Suprapubic skin (tissue), 4 donors: ENCODE results near the gene DPF1. TPM values are rescaled to one million over a fixed set of nuclear protein-coding genes. Genes with fewer than 3 reads are reported as not detected.

Experiments
- DNase-seq, 2 donors: peaks; one replicate each; pipeline ENCODE4 v3.0.0-alpha.2; 2019; ENCODE audit warnings: low spot score in 2 of 2
- H3K27ac ChIP-seq: fragments of 200-600 bp; sonication (generic); one replicate; pipeline ENCODE4 v1.5.1; 2019
- H3K27me3 ChIP-seq: fragments of 200-600 bp; sonication (generic); one replicate; pipeline ENCODE4 v1.5.1; 2019
- H3K36me3 ChIP-seq: fragments of 200-600 bp; sonication (generic); one replicate; pipeline ENCODE4 v1.5.1; 2019
- H3K4me1 ChIP-seq: fragments of 200-600 bp; sonication (generic); one replicate; pipeline ENCODE4 v1.5.1; 2019
- H3K4me3 ChIP-seq: fragments of 200-600 bp; sonication (generic); one replicate; pipeline ENCODE4 v1.5.1; 2019; ENCODE audit warnings: mild to moderate bottlenecking
- H3K9me3 ChIP-seq: fragments of 200-600 bp; sonication (generic); one replicate; pipeline ENCODE4 v1.5.1; 2019
- EP300 ChIP-seq: sonication (generic); formaldehyde crosslinking; IDR thresholded peaks from one replicate; pipeline ENCODE4 v1.6.1; 2017; ENCODE audit warnings: antibody characterized with exemption
- POLR2A ChIP-seq, 2 donors: fragments of 450-650 bp; IDR thresholded peaks; one replicate each; pipeline ENCODE4 v1.6.1; 2017; ENCODE audit warnings: antibody characterized with exemption in 2 of 2, mild to moderate bottlenecking in 2 of 2, moderate library complexity in 2 of 2
- POLR2AphosphoS5 ChIP-seq, 3 donors: sonication (generic); formaldehyde crosslinking; IDR thresholded peaks; one replicate each; pipeline ENCODE4 v1.6.1; 2017; ENCODE audit warnings: antibody characterized with exemption in 3 of 3
- WGBS: methylation state at CpG from one replicate; pipeline ENCODE4 v1.1.5; 2018; 5-methylcytosine and 5-hydroxymethylcytosine counted together
- total RNA-seq, 4 donors: library from RNA; depleted of rRNA; stranded (reverse); fragments of >200 nt; gene quantifications; one replicate each; pipeline ENCODE4 v1.1.0, GENCODE V29; 2016
- TF ChIP-seq, protein P1 (sequence below), 2 donors: fragments of 200-600 bp in 1 of 2; fragments of 450-650 bp in 1 of 2; sonication (generic) in 1 of 2; IDR thresholded peaks; one replicate each; pipeline ENCODE4 v1.5.1; 2016 to 2019; ENCODE audit warnings: antibody characterized with exemption in 2 of 2, mild to moderate bottlenecking in 1 of 2, moderate library complexity in 1 of 2

DPF1 gene
- total RNA-seq, 4 donors from 2014 or later, result 1.1 TPM; not detected in 3

GRCh38 chr19:38202504-38202903 lies 21.5 kb downstream of the DPF1 start:
- Histone ChIP-seq H3K4me1 (peaks cover 6% of the 10 kb centered on the region), H3K27ac (no peak overlapping the region), H3K36me3 (peaks cover 66% of the 10 kb centered on the region), H3K9me3 (no peaks in the 10 kb centered on the region), H3K27me3 (no peaks in the 10 kb centered on the region), H3K4me3 (no peak overlapping the region)
- DNase-seq, result no peak
- TF ChIP-seq, protein P1, sequence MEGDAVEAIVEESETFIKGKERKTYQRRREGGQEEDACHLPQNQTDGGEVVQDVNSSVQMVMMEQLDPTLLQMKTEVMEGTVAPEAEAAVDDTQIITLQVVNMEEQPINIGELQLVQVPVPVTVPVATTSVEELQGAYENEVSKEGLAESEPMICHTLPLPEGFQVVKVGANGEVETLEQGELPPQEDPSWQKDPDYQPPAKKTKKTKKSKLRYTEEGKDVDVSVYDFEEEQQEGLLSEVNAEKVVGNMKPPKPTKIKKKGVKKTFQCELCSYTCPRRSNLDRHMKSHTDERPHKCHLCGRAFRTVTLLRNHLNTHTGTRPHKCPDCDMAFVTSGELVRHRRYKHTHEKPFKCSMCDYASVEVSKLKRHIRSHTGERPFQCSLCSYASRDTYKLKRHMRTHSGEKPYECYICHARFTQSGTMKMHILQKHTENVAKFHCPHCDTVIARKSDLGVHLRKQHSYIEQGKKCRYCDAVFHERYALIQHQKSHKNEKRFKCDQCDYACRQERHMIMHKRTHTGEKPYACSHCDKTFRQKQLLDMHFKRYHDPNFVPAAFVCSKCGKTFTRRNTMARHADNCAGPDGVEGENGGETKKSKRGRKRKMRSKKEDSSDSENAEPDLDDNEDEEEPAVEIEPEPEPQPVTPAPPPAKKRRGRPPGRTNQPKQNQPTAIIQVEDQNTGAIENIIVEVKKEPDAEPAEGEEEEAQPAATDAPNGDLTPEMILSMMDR (IDR thresholded peaks at IDR 0.05), result no peak
- TF ChIP-seq POLR2AphosphoS5 (IDR thresholded peaks at IDR 0.05), result no peak
- TF ChIP-seq POLR2A (IDR thresholded peaks at IDR 0.05), result no peak
- no peak for TF ChIP-seq EP300
- 97% methylated on average over 14 of the region's 14 CpGs for WGBS

- peaks cover 71% of the 10 kb centered on the region for H3K36me3 ChIP-seq
- H3K9me3 ChIP-seq, result no peaks in the 10 kb centered on the region
- DNase-seq, result no peak
- no peak overlapping the region for H3K4me3 ChIP-seq
- no peaks in the 10 kb centered on the region for H3K27me3 ChIP-seq
- no peak overlapping the region for H3K27ac ChIP-seq
- TF ChIP-seq POLR2A (IDR thresholded peaks at IDR 0.05) (no peak), EP300 (no peak), POLR2AphosphoS5 (IDR thresholded peaks at IDR 0.05) (no peak)
- TF ChIP-seq, protein P1 (IDR thresholded peaks at IDR 0.05), result no peak
- WGBS, result 90% methylated on average over 8 of the region's 15 CpGs
- peaks cover 6% of the 10 kb centered on the region for H3K4me1 ChIP-seq
These were observed 22.3 kb downstream of the DPF1 start for GRCh38 chr19:38201731-38202130.

GRCh38 chr19:38199340-38199739 lies 24.7 kb downstream of the DPF1 start:
- no peaks in the 10 kb centered on the region for H3K9me3 ChIP-seq
- no peaks in the 10 kb centered on the region for H3K27me3 ChIP-seq
- TF ChIP-seq, protein P1 (IDR thresholded peaks at IDR 0.05), result no peak
- no peak for TF ChIP-seq EP300
- peaks cover 63% of the 10 kb centered on the region for H3K36me3 ChIP-seq
- peaks cover 6% of the 10 kb centered on the region for H3K4me1 ChIP-seq
- DNase-seq, result no peak
- no peak overlapping the region for H3K4me3 ChIP-seq
- 73% methylated on average over 8 of the region's 11 CpGs for WGBS
- H3K27ac ChIP-seq, result no peak overlapping the region

DNA sequence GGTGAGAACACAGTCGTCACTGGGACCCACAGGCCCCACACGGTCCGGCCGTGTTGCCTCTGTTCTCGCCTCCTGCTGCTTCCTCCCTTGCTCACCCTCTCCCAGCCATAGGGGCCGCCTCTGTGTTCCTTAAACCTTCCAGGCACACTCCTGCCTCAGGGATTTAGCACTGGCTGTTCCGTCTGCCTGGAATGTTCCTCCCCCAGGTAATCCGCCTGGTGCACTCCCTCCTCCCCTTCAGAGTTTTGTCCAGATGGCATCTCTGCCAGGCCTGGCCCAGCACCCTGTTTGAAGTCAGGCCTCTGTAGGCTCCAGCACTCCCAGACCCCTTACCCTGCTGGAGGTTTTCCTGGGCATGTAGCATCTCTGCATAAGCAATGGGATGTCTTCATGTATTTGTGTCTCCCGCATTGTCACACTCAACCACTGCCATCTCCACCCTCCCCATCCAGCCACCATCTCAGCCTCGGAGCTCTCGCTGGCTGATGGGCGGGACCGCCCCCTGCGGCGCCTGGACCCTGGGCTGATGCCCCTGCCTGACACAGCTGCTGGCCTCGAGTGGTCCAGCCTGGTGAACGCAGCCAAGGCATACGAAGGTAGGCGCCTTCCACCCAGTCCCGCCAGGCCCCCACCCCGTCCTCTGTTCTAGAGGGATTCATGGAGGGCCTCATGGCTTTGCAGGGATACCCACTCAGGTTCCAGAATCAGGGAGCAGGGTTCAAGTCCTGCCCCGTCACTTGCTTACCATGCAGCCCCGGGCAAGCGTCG lies 25.9 kb downstream of the DPF1 start:
- TF ChIP-seq POLR2A (IDR thresholded peaks at IDR 0.05), result no peak
- TF ChIP-seq, protein P1 (IDR thresholded peaks at IDR 0.05), result no peak
- TF ChIP-seq POLR2AphosphoS5 (IDR thresholded peaks at IDR 0.05), result no peak
- no peak for TF ChIP-seq EP300
- no peak overlapping the region for H3K4me3 ChIP-seq
- DNase-seq, result peak in 1 of 2 donors; percentile 53
- H3K27ac ChIP-seq, result no peak overlapping the region
- no peaks in the 10 kb centered on the region for H3K27me3 ChIP-seq
- WGBS, result 93% methylated on average over 20 of the region's 25 CpGs
- peaks cover 6% of the 10 kb centered on the region for H3K4me1 ChIP-seq
- no peaks in the 10 kb centered on the region for H3K9me3 ChIP-seq
- H3K36me3 ChIP-seq, result peaks cover 59% of the 10 kb centered on the region

GRCh38 chr19:38196948-38197656 lies 26.9 kb downstream of the DPF1 start:
- Histone ChIP-seq H3K27me3 (no peaks in the 10 kb centered on the region), H3K4me1 (peaks cover 6% of the 10 kb centered on the region), H3K4me3 (no peak overlapping the region), H3K27ac (no peak overlapping the region), H3K9me3 (no peaks in the 10 kb centered on the region), H3K36me3 (peaks cover 55% of the 10 kb centered on the region)
- 92% methylated on average over 20 of the region's 23 CpGs for WGBS
- DNase-seq, result peak in 1 of 2 donors; percentile 53
- no peak for TF ChIP-seq EP300
- TF ChIP-seq, protein P1 (IDR thresholded peaks at IDR 0.05), result no peak
- no peak for TF ChIP-seq POLR2A (IDR thresholded peaks at IDR 0.05)
- no peak for TF ChIP-seq POLR2AphosphoS5 (IDR thresholded peaks at IDR 0.05)
